GM19099 (cell line): ENCODE measurements around the gene CNTN2.

Source experiments
- POLR2A ChIP-seq: IDR thresholded peaks from 3 replicates; pipeline ENCODE4 v1.6.1; 2011; ENCODE audit warnings: low read depth; ENCODE audit not compliant: insufficient read length; ENCODE audit errors: extremely low read depth

CNTN2 gene

GRCh38 chr1:205015241-205015640 lies 27.8 kb upstream of the CNTN2 start:
- no peak for TF ChIP-seq POLR2A

GRCh38 chr1:205016075-205016474 lies 26.9 kb upstream of the CNTN2 start:
- TF ChIP-seq POLR2A: no peak

GRCh38 chr1:205016584-205016983 lies 26.4 kb upstream of the CNTN2 start:
- TF ChIP-seq POLR2A: no peak

- TF ChIP-seq POLR2A: no peak
Observed at GRCh38 chr1:205017001-205017400, 26.0 kb upstream of the CNTN2 start.

GRCh38 chr1:205017766-205018165 lies 25.2 kb upstream of the CNTN2 start:
- no peak for TF ChIP-seq POLR2A

GRCh38 chr1:205018381-205018780 lies 24.6 kb upstream of the CNTN2 start:
- TF ChIP-seq POLR2A: no peak

GRCh38 chr1:205020466-205020865 lies 22.5 kb upstream of the CNTN2 start:
- TF ChIP-seq POLR2A: no peak

GRCh38 chr1:205024679-205025078 lies 18.3 kb upstream of the CNTN2 start:
- TF ChIP-seq POLR2A: no peak

- TF ChIP-seq POLR2A: no peak
Observed at GRCh38 chr1:205025239-205025638, 17.8 kb upstream of the CNTN2 start.

GRCh38 chr1:205026181-205026580 lies 16.8 kb upstream of the CNTN2 start:
- no peak for TF ChIP-seq POLR2A

GRCh38 chr1:205028390-205028789 lies 14.6 kb upstream of the CNTN2 start:
- TF ChIP-seq POLR2A: no peak

- no peak for TF ChIP-seq POLR2A
Observed at GRCh38 chr1:205028924-205029323, 14.1 kb upstream of the CNTN2 start.

GRCh38 chr1:205030241-205030640 lies 12.8 kb upstream of the CNTN2 start:
- TF ChIP-seq POLR2A: no peak

- no peak for TF ChIP-seq POLR2A
Observed at GRCh38 chr1:205030896-205031295, 12.1 kb upstream of the CNTN2 start.

GRCh38 chr1:205032508-205032907 lies 10.5 kb upstream of the CNTN2 start:
- TF ChIP-seq POLR2A: no peak

- no peak for TF ChIP-seq POLR2A
Observed at GRCh38 chr1:205037539-205037938, 5.5 kb upstream of the CNTN2 start.

GRCh38 chr1:205038132-205038786 lies 4.8 kb upstream of the CNTN2 start:
- TF ChIP-seq POLR2A: no peak

GRCh38 chr1:205041001-205041715 lies 1.9 kb upstream of the CNTN2 start:
- TF ChIP-seq POLR2A: no peak
